Tibial artery (tissue), 4 donors: ENCODE measurements around the gene STYXL2.

Experiments
- DNase-seq, 2 donors: peaks; one replicate each; pipeline ENCODE4 v3.0.0-alpha.2; 2019
- H3K27ac ChIP-seq, 2 donors: fragments of 200-600 bp; sonication (generic) in 1 of 2; 1 replicate in 1 of 2; 2 replicates in 1 of 2; pipeline ENCODE4 v1.5.1; 2018 to 2019; ENCODE audit warnings: mild to moderate bottlenecking in 1 of 2
- H3K27me3 ChIP-seq, 2 donors: fragments of 200-600 bp; sonication (generic) in 1 of 2; one replicate each; pipeline versions ENCODE4 v1.5.1 to v1.6.0; 2016 to 2019
- H3K36me3 ChIP-seq, 3 donors: fragments of 200-600 bp; sonication (generic) in 2 of 3; one replicate each; pipeline ENCODE4 v1.5.1; 2016 to 2019; ENCODE audit warnings: mild to moderate bottlenecking in 2 of 3
- H3K4me1 ChIP-seq, 4 donors: fragments of 200-600 bp; sonication (generic) in 2 of 4; 1 replicate in 3 of 4; 2 replicates in 1 of 4; pipeline ENCODE4 v1.5.1; 2016 to 2019
- H3K4me3 ChIP-seq, 2 donors: fragments of 200-600 bp; sonication (generic) in 1 of 2; 1 replicate in 1 of 2; 2 replicates in 1 of 2; pipeline ENCODE4 v1.5.1; 2018 to 2019; ENCODE audit warnings: mild to moderate bottlenecking in 2 of 2
- H3K9me3 ChIP-seq, 3 donors: fragments of 200-600 bp; sonication (generic) in 1 of 3; one replicate each; pipeline ENCODE4 v1.5.1; 2016 to 2019
- intact Hi-C: fragments of 100-400 bp; cut with DNase I; formaldehyde crosslinking; loops from one replicate; pipeline ENCODE4 v1.15.0; 2023; ENCODE audit warnings: low total_unique reads
- TF ChIP-seq, protein P1 (sequence below), 2 experiments: fragments of 200-600 bp in 1 of 2; fragments of 450-650 bp in 1 of 2; IDR thresholded peaks; one replicate each; pipeline ENCODE4 v1.5.1; 2017 to 2019; ENCODE audit warnings: antibody characterized with exemption in 2 of 2, mild to moderate bottlenecking in 1 of 2, moderate library complexity in 1 of 2

Gene STYXL2

DNA sequence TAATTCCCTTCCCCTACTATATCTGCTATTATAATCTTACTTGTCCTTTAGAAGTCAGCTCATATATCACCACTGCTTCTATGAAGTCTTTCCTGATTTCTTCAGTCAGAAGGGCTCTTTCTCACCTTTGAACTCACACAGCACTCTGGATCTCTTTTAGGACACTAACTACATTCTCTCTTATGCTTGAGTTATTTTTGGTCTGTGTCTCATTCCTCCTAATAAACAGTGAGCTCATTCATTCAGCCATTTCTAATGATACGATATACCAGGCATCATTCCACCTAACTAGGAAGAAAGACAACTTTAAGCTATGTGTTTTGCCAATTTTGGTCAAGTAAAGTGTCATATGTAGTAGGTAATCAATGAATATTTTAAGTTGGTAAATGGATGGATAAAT lies 1.2 kb upstream of the STYXL2 start:
- H3K9me3 ChIP-seq = no peaks in the 10 kb centered on the region
- H3K36me3 ChIP-seq = no peaks in the 10 kb centered on the region
- no peak overlapping the region for H3K4me3 ChIP-seq
- TF ChIP-seq, protein P1, sequence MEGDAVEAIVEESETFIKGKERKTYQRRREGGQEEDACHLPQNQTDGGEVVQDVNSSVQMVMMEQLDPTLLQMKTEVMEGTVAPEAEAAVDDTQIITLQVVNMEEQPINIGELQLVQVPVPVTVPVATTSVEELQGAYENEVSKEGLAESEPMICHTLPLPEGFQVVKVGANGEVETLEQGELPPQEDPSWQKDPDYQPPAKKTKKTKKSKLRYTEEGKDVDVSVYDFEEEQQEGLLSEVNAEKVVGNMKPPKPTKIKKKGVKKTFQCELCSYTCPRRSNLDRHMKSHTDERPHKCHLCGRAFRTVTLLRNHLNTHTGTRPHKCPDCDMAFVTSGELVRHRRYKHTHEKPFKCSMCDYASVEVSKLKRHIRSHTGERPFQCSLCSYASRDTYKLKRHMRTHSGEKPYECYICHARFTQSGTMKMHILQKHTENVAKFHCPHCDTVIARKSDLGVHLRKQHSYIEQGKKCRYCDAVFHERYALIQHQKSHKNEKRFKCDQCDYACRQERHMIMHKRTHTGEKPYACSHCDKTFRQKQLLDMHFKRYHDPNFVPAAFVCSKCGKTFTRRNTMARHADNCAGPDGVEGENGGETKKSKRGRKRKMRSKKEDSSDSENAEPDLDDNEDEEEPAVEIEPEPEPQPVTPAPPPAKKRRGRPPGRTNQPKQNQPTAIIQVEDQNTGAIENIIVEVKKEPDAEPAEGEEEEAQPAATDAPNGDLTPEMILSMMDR (IDR thresholded peaks at IDR 0.05) = no peak
- H3K27ac ChIP-seq = no peak overlapping the region
- DNase-seq = no peak
- intact Hi-C loops = no loop called here
- H3K4me1 ChIP-seq = peaks cover 0 to 23% (median 16%) of the 10 kb centered on the region in 4 donors
- no peaks in the 10 kb centered on the region for H3K27me3 ChIP-seq

DNA sequence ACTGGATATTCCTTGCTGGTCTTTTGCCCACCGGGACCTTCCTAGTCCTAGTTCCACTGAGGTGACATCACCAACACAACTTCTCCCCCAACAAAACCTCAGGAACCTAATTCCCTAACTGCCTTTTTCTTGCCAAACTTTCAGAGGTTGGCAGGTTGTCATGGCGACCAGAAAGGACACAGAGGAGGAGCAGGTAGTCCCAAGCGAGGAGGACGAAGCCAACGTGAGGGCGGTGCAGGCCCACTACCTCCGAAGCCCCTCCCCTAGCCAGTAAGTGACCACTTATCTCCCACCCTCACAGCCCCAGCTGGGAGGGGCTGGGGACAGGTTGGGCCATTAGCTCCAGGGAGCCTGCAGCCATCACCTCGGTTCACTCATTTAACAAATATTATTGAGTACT lies 815 bp downstream of the STYXL2 start:
- no peaks in the 10 kb centered on the region for H3K9me3 ChIP-seq
- no peaks in the 10 kb centered on the region for H3K27me3 ChIP-seq
- DNase-seq = no peak
- intact Hi-C loops = no loop called here
- H3K4me3 ChIP-seq = peak overlapping the region; percentile 9 to 51
- no peaks in the 10 kb centered on the region for H3K36me3 ChIP-seq
- H3K27ac ChIP-seq = peak overlapping the region; percentile 14 to 68
- TF ChIP-seq, protein P1 (IDR thresholded peaks at IDR 0.05) = no peak
- peaks cover 0 to 23% (median 16%) of the 10 kb centered on the region in 4 donors for H3K4me1 ChIP-seq

DNA sequence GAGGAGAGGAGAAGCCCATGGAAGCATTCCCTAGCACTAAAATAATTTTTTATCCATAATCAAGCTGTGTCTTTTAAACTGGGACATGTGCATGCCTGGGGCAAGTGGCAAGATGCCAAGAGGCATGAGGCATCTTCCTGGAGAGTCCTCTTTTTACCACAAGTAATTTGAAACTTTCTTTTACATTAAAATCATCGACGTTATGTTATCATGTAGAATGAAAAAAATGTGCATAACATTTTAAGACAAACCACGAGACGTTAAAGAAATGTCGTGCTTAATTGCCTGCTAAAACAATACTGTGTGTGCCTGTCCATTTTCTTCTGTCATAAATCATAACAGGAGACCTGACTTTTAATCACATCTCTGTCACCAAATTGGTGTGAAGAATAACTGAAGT lies 1.5 kb downstream of the STYXL2 start:
- no peak for DNase-seq

DNA sequence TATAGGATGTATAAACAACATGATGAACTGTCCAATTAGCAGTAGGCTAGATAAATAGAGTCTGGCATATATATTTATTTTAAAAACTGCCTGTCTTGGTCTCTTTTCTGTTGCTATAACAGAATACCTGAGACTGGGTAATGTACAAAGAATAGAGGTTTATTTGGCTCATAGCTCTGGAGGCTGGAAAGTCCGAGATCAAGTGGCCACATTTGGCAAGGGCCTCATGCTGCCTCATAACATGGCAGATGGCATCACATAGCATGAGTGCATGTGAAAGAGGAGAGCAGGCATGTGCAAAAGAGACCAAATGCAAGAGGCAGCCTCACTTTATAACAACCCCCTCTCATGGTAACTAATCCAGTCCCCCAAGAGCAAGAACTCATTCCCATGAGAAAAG lies 6.0 kb downstream of the STYXL2 start:
- no peaks in the 10 kb centered on the region for H3K9me3 ChIP-seq
- no peaks in the 10 kb centered on the region for H3K36me3 ChIP-seq
- no peak for DNase-seq
- peaks cover 0 to 5% (median 1%) of the 10 kb centered on the region in 4 donors for H3K4me1 ChIP-seq
- intact Hi-C loops = no loop called here
- no peaks in the 10 kb centered on the region for H3K27me3 ChIP-seq
- H3K4me3 ChIP-seq = no peak overlapping the region
- H3K27ac ChIP-seq = no peak overlapping the region
- TF ChIP-seq, protein P1 (IDR thresholded peaks at IDR 0.05) = no peak

More for the DNA sequence above, 1.5 kb downstream of the STYXL2 start:
- intact Hi-C loops = no loop called here
- peaks cover 0 to 23% (median 16%) of the 10 kb centered on the region in 4 donors for H3K4me1 ChIP-seq
- no peaks in the 10 kb centered on the region for H3K36me3 ChIP-seq
- peak overlapping the region in 1 of 2 donors; percentile 51 for H3K4me3 ChIP-seq
- TF ChIP-seq, protein P1 (IDR thresholded peaks at IDR 0.05) = no peak
- H3K27ac ChIP-seq = no peak overlapping the region
- no peaks in the 10 kb centered on the region for H3K9me3 ChIP-seq
- no peaks in the 10 kb centered on the region for H3K27me3 ChIP-seq

DNA sequence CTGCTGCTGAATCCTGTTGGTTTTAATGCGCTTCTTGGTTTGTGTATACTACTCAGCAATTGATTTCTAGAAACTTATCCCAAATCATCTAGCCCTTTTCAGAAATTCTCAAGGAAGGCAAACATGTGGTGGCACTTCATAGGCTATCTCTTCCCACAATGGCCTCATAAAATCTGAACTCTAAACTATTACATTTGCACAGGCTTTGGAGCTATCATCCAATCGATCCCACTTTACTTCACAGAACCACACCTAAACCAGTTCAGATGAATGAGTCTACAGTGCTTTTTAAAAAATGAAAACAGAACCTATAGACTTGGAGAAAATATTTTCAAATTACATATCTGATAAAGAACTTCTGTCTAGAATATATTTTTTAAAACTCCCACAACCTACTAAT lies 6.9 kb downstream of the STYXL2 start:
- Histone ChIP-seq H3K9me3 (no peaks in the 10 kb centered on the region), H3K36me3 (no peaks in the 10 kb centered on the region), H3K4me3 (no peak overlapping the region), H3K27me3 (no peaks in the 10 kb centered on the region), H3K27ac (no peak overlapping the region), H3K4me1 (no peaks in the 10 kb centered on the region)
- no peak for DNase-seq
- TF ChIP-seq, protein P1 (IDR thresholded peaks at IDR 0.05) = no peak
- intact Hi-C loops = no loop called here

DNA sequence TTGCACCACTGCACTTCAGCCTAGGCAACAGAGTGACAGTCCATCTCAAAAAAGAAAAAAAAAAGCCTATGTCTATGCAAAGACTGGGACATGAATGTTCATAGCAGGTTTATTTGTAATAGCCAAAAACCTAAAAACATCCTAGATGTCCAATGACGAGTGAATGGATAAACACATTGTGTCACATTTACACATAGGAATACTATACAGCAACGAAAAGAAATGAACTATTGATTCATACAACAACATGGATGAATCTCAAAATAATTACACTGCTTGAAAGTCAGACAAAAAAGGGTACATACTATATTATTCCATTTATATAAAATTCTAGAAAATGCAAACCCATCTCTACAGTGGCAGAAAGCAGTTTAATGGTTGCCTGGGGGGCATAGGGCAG lies 7.9 kb downstream of the STYXL2 start:
- H3K9me3 ChIP-seq = no peaks in the 10 kb centered on the region
- H3K27me3 ChIP-seq = no peaks in the 10 kb centered on the region
- H3K36me3 ChIP-seq = no peaks in the 10 kb centered on the region
- H3K4me3 ChIP-seq = no peak overlapping the region
- TF ChIP-seq, protein P1 (IDR thresholded peaks at IDR 0.05) = no peak
- intact Hi-C loops = no loop called here
- H3K4me1 ChIP-seq = no peaks in the 10 kb centered on the region
- no peak for DNase-seq
- H3K27ac ChIP-seq = no peak overlapping the region
